Inferior parietal cortex (tissue), 1 donor: ENCODE results near the gene ZPR1.
A peak's percentile ranks its signal among the peaks of the same experiment; 100 is the strongest.

Experiments
- DNase-seq: peaks from one replicate; pipeline ENCODE4 v3.0.0-alpha.2; 2016; ENCODE audit errors: extremely low spot score

Gene ZPR1

GRCh38 chr11:116750070-116750718, 37.6 kb downstream of the ZPR1 start:
- no peak for DNase-seq

GRCh38 chr11:116742104-116742503, 45.7 kb downstream of the ZPR1 start:
- no peak for DNase-seq

GRCh38 chr11:116740741-116741140, 47.1 kb downstream of the ZPR1 start:
- DNase-seq, result no peak

- DNase-seq, result no peak
Measured at GRCh38 chr11:116738975-116739374, 48.8 kb downstream of the ZPR1 start.

GRCh38 chr11:116736763-116737162, 51.1 kb downstream of the ZPR1 start:
- no peak for DNase-seq

- DNase-seq, result no peak
Measured at GRCh38 chr11:116733969-116734508, 53.8 kb downstream of the ZPR1 start.

- no peak for DNase-seq
Measured at GRCh38 chr11:116733043-116733755, 54.6 kb downstream of the ZPR1 start.

- DNase-seq, result peak; percentile 69
Measured at GRCh38 chr11:116732271-116733042, 55.4 kb downstream of the ZPR1 start.

GRCh38 chr11:116731821-116732220, 56.0 kb downstream of the ZPR1 start:
- no peak for DNase-seq

- peak; percentile 54 for DNase-seq
Measured at GRCh38 chr11:116731097-116731761, 56.6 kb downstream of the ZPR1 start.

GRCh38 chr11:116730601-116731000, 57.2 kb downstream of the ZPR1 start:
- no peak for DNase-seq

GRCh38 chr11:116730241-116730561, 57.6 kb downstream of the ZPR1 start:
- DNase-seq, result no peak

- DNase-seq, result no peak
Measured at GRCh38 chr11:116729501-116730240, 58.2 kb downstream of the ZPR1 start.

- DNase-seq, result no peak
Measured at GRCh38 chr11:116727990-116728389, 59.8 kb downstream of the ZPR1 start.

- DNase-seq, result no peak
Measured at GRCh38 chr11:116725434-116726221, 62.2 kb downstream of the ZPR1 start.

- no peak for DNase-seq
Measured at GRCh38 chr11:116724813-116725212, 63.0 kb downstream of the ZPR1 start.
